Measurements from ENCODE around the gene TMEM108. TPM values are rescaled to one million over a fixed set of nuclear protein-coding genes. Genes with fewer than 3 reads are reported as not detected.

TMEM108 gene
- total and polyA plus RNA-seq, 10 of the 15 experiments (the other 5 are each of a cell fraction or from before 2014, with no cell fraction given) = 0.02 to 0.58 (median 0.12) TPM; not detected in 5

DNA sequence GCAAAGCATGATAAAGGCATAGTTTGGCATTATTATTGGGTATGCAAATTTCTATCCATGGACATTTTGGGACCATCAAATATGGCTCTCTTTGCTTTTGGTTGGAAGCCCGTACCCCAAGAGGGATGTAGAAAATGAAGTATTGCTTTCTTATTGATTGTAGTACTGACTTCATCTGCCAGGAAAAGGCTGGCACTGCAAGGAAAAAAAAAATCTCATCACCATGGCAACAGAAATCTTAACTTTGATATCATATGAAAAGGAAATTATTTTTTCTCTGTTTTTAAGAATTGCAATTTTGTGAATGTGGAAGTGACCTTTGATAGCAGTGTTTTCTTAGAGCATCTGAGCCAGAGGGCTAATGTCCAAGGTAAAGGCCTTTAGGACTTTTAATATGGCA lies 151.7 kb downstream of the TMEM108 start:
- intact Hi-C loops (cut with micrococcal nuclease; ENCODE audit: unreplicated experiment) = no loop called here
- ChIA-PET RAD21 (ENCODE audit: unreplicated experiment) (no interaction called here), POLR2A (no interaction called here), SMC1A (ENCODE audit: uncharacterized antibody, unreplicated experiment) (no interaction called here), CTCF (interaction anchor here (1.7 kb wide), 1 partner anchor 9 kb away, joined by 5 read pairs; no protein-coding TSS in a partner anchor)
- Histone ChIP-seq H3K9ac (ENCODE audit: control insufficient read depth, insufficient read depth, low read length) (no peak overlapping the region), H3K4me3 (no peak overlapping the region), H3K36me3 (ENCODE audit: control insufficient read depth in 2 of 2, insufficient read depth in 2 of 2, low read length in 1 of 2) (no peaks in the 10 kb centered on the region), H3K9me3 (replicated peaks; ENCODE audit: control insufficient read depth, insufficient read depth, low read length) (no peaks in the 10 kb centered on the region), H4K20me1 (ENCODE audit: control insufficient read depth, insufficient read depth) (no peaks in the 10 kb centered on the region), H3K79me2 (ENCODE audit: control insufficient read depth, insufficient read depth, low read length) (no peaks in the 10 kb centered on the region), H3K4me2 (ENCODE audit: control insufficient read depth, insufficient read depth) (no peak overlapping the region), H2AFZ (ENCODE audit: control insufficient read depth, low read depth, low read length) (no peak overlapping the region), H3K27ac (ENCODE audit: control insufficient read depth, insufficient read depth) (no peak overlapping the region), H3K4me1 (ENCODE audit: control insufficient read depth, insufficient read depth, low read length) (no peaks in the 10 kb centered on the region), H3K27me3 (replicated peaks in 1 of 2; ENCODE audit: control insufficient read depth in 2 of 2, insufficient read depth in 2 of 2, low read length in 1 of 2) (no peaks in the 10 kb centered on the region)
- no peak for DNase-seq (ENCODE audit: low read depth, low spot score)
- FAIRE-seq = no peak
- in situ Hi-C loops (cut with MboI) = no loop called here
- ATAC-seq = no peak
- no TSS peak for BruUV-seq (replicated peaks)
- 25% methylated on average over 1 of the region's 1 CpG for WGBS (ENCODE audit: insufficient coverage, insufficient replicate concordance, low lambda C conversion rate, missing lambda C conversion rate)
- TF ChIP-seq RCOR1 (conservative IDR thresholded peaks at IDR 0.05; ENCODE audit: low read depth, low read length) (no peak), MYC (IDR thresholded peaks at IDR 0.05; ENCODE audit: insufficient read depth, insufficient read length, insufficient replicate concordance, low read length, severe bottlenecking) (no peak), DPF2 (IDR thresholded peaks at IDR 0.05) (no peak), GATAD2B (conservative IDR thresholded peaks at IDR 0.05; ENCODE audit: low read depth) (no peak), POLR2A (IDR thresholded peaks at IDR 0.05; ENCODE audit: low read depth, low read length) (no peak), TCF7 (IDR thresholded peaks at IDR 0.05; ENCODE audit: borderline replicate concordance) (no peak), SREBF2 (IDR thresholded peaks at IDR 0.05; ENCODE audit: low read length) (no peak), SMC3 (IDR thresholded peaks at IDR 0.05; ENCODE audit: borderline replicate concordance, low read length) (no peak), BMI1 (IDR thresholded peaks at IDR 0.05; ENCODE audit: borderline replicate concordance) (no peak), CHD1 (IDR thresholded peaks at IDR 0.05; ENCODE audit: low read depth, low read length) (no peak), NR2C2 (IDR thresholded peaks at IDR 0.05; ENCODE audit: borderline replicate concordance, control insufficient read depth, insufficient read length, low read depth) (no peak)
- TF ChIP-seq, protein P1, sequence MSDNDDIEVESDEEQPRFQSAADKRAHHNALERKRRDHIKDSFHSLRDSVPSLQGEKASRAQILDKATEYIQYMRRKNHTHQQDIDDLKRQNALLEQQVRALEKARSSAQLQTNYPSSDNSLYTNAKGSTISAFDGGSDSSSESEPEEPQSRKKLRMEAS (IDR thresholded peaks at IDR 0.05; ENCODE audit: low read depth, low read length) = no peak
- TF ChIP-seq, protein P2, sequence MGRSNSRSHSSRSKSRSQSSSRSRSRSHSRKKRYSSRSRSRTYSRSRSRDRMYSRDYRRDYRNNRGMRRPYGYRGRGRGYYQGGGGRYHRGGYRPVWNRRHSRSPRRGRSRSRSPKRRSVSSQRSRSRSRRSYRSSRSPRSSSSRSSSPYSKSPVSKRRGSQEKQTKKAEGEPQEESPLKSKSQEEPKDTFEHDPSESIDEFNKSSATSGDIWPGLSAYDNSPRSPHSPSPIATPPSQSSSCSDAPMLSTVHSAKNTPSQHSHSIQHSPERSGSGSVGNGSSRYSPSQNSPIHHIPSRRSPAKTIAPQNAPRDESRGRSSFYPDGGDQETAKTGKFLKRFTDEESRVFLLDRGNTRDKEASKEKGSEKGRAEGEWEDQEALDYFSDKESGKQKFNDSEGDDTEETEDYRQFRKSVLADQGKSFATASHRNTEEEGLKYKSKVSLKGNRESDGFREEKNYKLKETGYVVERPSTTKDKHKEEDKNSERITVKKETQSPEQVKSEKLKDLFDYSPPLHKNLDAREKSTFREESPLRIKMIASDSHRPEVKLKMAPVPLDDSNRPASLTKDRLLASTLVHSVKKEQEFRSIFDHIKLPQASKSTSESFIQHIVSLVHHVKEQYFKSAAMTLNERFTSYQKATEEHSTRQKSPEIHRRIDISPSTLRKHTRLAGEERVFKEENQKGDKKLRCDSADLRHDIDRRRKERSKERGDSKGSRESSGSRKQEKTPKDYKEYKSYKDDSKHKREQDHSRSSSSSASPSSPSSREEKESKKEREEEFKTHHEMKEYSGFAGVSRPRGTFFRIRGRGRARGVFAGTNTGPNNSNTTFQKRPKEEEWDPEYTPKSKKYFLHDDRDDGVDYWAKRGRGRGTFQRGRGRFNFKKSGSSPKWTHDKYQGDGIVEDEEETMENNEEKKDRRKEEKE (IDR thresholded peaks at IDR 0.05) = no peak
- TF ChIP-seq, protein P3, sequence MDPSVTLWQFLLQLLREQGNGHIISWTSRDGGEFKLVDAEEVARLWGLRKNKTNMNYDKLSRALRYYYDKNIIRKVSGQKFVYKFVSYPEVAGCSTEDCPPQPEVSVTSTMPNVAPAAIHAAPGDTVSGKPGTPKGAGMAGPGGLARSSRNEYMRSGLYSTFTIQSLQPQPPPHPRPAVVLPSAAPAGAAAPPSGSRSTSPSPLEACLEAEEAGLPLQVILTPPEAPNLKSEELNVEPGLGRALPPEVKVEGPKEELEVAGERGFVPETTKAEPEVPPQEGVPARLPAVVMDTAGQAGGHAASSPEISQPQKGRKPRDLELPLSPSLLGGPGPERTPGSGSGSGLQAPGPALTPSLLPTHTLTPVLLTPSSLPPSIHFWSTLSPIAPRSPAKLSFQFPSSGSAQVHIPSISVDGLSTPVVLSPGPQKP (IDR thresholded peaks at IDR 0.05; ENCODE audit: low read depth, low read length) = no peak
- TF ChIP-seq, protein P4, sequence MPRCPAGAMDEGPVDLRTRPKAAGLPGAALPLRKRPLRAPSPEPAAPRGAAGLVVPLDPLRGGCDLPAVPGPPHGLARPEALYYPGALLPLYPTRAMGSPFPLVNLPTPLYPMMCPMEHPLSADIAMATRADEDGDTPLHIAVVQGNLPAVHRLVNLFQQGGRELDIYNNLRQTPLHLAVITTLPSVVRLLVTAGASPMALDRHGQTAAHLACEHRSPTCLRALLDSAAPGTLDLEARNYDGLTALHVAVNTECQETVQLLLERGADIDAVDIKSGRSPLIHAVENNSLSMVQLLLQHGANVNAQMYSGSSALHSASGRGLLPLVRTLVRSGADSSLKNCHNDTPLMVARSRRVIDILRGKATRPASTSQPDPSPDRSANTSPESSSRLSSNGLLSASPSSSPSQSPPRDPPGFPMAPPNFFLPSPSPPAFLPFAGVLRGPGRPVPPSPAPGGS (IDR thresholded peaks at IDR 0.05; ENCODE audit: borderline replicate concordance, insufficient read depth, low read depth, low read length, poor library complexity, severe bottlenecking) = no peak
- TF ChIP-seq, protein P5, sequence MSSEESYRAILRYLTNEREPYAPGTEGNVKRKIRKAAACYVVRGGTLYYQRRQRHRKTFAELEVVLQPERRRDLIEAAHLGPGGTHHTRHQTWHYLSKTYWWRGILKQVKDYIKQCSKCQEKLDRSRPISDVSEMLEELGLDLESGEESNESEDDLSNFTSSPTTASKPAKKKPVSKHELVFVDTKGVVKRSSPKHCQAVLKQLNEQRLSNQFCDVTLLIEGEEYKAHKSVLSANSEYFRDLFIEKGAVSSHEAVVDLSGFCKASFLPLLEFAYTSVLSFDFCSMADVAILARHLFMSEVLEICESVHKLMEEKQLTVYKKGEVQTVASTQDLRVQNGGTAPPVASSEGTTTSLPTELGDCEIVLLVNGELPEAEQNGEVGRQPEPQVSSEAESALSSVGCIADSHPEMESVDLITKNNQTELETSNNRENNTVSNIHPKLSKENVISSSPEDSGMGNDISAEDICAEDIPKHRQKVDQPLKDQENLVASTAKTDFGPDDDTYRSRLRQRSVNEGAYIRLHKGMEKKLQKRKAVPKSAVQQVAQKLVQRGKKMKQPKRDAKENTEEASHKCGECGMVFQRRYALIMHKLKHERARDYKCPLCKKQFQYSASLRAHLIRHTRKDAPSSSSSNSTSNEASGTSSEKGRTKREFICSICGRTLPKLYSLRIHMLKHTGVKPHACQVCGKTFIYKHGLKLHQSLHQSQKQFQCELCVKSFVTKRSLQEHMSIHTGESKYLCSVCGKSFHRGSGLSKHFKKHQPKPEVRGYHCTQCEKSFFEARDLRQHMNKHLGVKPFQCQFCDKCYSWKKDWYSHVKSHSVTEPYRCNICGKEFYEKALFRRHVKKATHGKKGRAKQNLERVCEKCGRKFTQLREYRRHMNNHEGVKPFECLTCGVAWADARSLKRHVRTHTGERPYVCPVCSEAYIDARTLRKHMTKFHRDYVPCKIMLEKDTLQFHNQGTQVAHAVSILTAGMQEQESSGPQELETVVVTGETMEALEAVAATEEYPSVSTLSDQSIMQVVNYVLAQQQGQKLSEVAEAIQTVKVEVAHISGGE (CRISPR knock-in tag; IDR thresholded peaks at IDR 0.05) = no peak

Data from GM12878 (cell line).